NCI-H2081 treated with DMSO at 0.1 percent for 48 hours (cell line): Measurements from ENCODE around the gene SLC6A9.

Source experiments
- DNase-seq: peaks from one replicate; lab custom pipeline; 2025; lab: John Stamatoyannopoulos, UW

SLC6A9 gene

GRCh38 chr1:43983253-43983899, 47.9 kb downstream of the SLC6A9 start:
- no peak for DNase-seq

GRCh38 chr1:43982808-43983207, 48.5 kb downstream of the SLC6A9 start:
- DNase-seq = no peak

GRCh38 chr1:43982241-43982640, 49.0 kb downstream of the SLC6A9 start:
- no peak for DNase-seq

- DNase-seq = no peak
Observed at GRCh38 chr1:43981636-43982035, 49.6 kb downstream of the SLC6A9 start.

GRCh38 chr1:43981135-43981491, 50.1 kb downstream of the SLC6A9 start:
- no peak for DNase-seq

- no peak for DNase-seq
Observed at GRCh38 chr1:43980255-43981134, 50.8 kb downstream of the SLC6A9 start.

- no peak for DNase-seq
Observed at GRCh38 chr1:43979528-43980254, 51.6 kb downstream of the SLC6A9 start.

GRCh38 chr1:43979261-43979527, 52.1 kb downstream of the SLC6A9 start:
- no peak for DNase-seq

GRCh38 chr1:43978551-43979260, 52.6 kb downstream of the SLC6A9 start, which contains the start of gene B4GALT2:
TSS of gene B4GALT2 (plus strand) at chr1:43979210. CDS start at chr1:43981161, 1,951 bp downstream.
- no peak for DNase-seq

- DNase-seq = no peak
Observed at GRCh38 chr1:43978264-43978550, 53.1 kb downstream of the SLC6A9 start.

- no peak for DNase-seq
Observed at GRCh38 chr1:43977376-43978263, 53.6 kb downstream of the SLC6A9 start.

GRCh38 chr1:43976890-43977289, 54.4 kb downstream of the SLC6A9 start:
- DNase-seq = no peak

GRCh38 chr1:43976045-43976444, 55.2 kb downstream of the SLC6A9 start:
- no peak for DNase-seq

- DNase-seq = no peak
Observed at GRCh38 chr1:43975249-43975961, 55.9 kb downstream of the SLC6A9 start.

- peak; percentile 92 for DNase-seq
Observed at GRCh38 chr1:43974443-43975248, 56.6 kb downstream of the SLC6A9 start, which contains the start of gene ATP6V0B. TSS of gene ATP6V0B (plus strand) at chr1:43974960. CDS start at chr1:43975041, 81 bp downstream.

GRCh38 chr1:43973981-43974442, 57.2 kb downstream of the SLC6A9 start:
- DNase-seq = no peak

GRCh38 chr1:43971336-43971980, 59.8 kb downstream of the SLC6A9 start:
- no peak for DNase-seq

- no peak for DNase-seq
Observed at GRCh38 chr1:43970911-43971310, 60.4 kb downstream of the SLC6A9 start.

- DNase-seq = no peak
Observed at GRCh38 chr1:43970502-43970901, 60.8 kb downstream of the SLC6A9 start.
